ENCODE data around the gene FNBP1.

GRCh38 chr9:129869585-129870501 lies 173.1 kb downstream of the FNBP1 start:
- TF ChIP-seq E2F6 (IDR thresholded peaks at IDR 0.05; ENCODE audit: borderline replicate concordance, low read depth): no peak
- TF ChIP-seq RFX5 (IDR thresholded peaks at IDR 0.05): no peak
- no peak for TF ChIP-seq NR3C1 (IDR thresholded peaks at IDR 0.05)
- TF ChIP-seq CTCF (IDR thresholded peaks at IDR 0.05): no peak
- TF ChIP-seq CEBPB (IDR thresholded peaks at IDR 0.05): no peak
- no peak for TF ChIP-seq SREBF2 (IDR thresholded peaks at IDR 0.05)
- no peak for TF ChIP-seq POLR2A (IDR thresholded peaks at IDR 0.05; ENCODE audit: low read length)
- TF ChIP-seq MAFK (IDR thresholded peaks at IDR 0.05; ENCODE audit: partially characterized antibody): no peak
- no peak for TF ChIP-seq SMC3 (IDR thresholded peaks at IDR 0.05)
- TF ChIP-seq BCL3 (IDR thresholded peaks at IDR 0.05): no peak
